GM19035 (cell line): ENCODE results near the gene PYGB.

Source experiments
- ATAC-seq: cut with Tn5 transposase; IDR thresholded peaks from one replicate; pipeline ENCODE4 v1.9.1; 2021; ENCODE audit not compliant: unreplicated experiment

PYGB gene

GRCh38 chr20:25247956-25248785, at the start of gene PYGB:
PYGB (plus strand) TSS chr20:25248085; CDS start chr20:25248179, 94 bp downstream.
- ATAC-seq, result peak; percentile 70

- ATAC-seq, result no peak
Observed at GRCh38 chr20:25198663-25199383, 49.1 kb upstream of the PYGB start.

GRCh38 chr20:25199473-25200260, 48.2 kb upstream of the PYGB start:
- ATAC-seq, result no peak

- ATAC-seq, result no peak
Observed at GRCh38 chr20:25203089-25203488, 44.8 kb upstream of the PYGB start.

- ATAC-seq, result no peak
Observed at GRCh38 chr20:25203871-25204320, 44.0 kb upstream of the PYGB start.

- ATAC-seq, result no peak
Observed at GRCh38 chr20:25204550-25205276, 43.2 kb upstream of the PYGB start.

GRCh38 chr20:25205277-25206062, 42.4 kb upstream of the PYGB start:
- ATAC-seq, result no peak

GRCh38 chr20:25206063-25206403, 41.9 kb upstream of the PYGB start:
- no peak for ATAC-seq

- no peak for ATAC-seq
Observed at GRCh38 chr20:25206548-25206947, 41.3 kb upstream of the PYGB start.

- no peak for ATAC-seq
Observed at GRCh38 chr20:25207149-25207959, 40.5 kb upstream of the PYGB start.

- no peak for ATAC-seq
Observed at GRCh38 chr20:25207960-25208534, 39.8 kb upstream of the PYGB start.

GRCh38 chr20:25209400-25209799, 38.5 kb upstream of the PYGB start:
- no peak for ATAC-seq

- no peak for ATAC-seq
Observed at GRCh38 chr20:25209911-25210310, 38.0 kb upstream of the PYGB start.

- no peak for ATAC-seq
Observed at GRCh38 chr20:25211273-25211672, 36.6 kb upstream of the PYGB start.

GRCh38 chr20:25212242-25212641, 35.6 kb upstream of the PYGB start:
- ATAC-seq, result no peak

GRCh38 chr20:25213566-25214425, 34.1 kb upstream of the PYGB start:
- ATAC-seq, result no peak

GRCh38 chr20:25214426-25214790, 33.5 kb upstream of the PYGB start:
- no peak for ATAC-seq

- no peak for ATAC-seq
Observed at GRCh38 chr20:25214819-25215218, 33.1 kb upstream of the PYGB start.
